ENCODE measurements around the gene FBLN5. TPM values are rescaled to one million over a fixed set of nuclear protein-coding genes. Genes with fewer than 3 reads are reported as not detected.

Gene FBLN5
- total RNA-seq, 1 experiment from 2014 or later = 1.0 TPM

- Histone ChIP-seq H2BK15ac (ENCODE audit: low read depth, low read length) (no peak overlapping the region), H2BK12ac (ENCODE audit: insufficient read length, low read depth, low read length) (no peak overlapping the region), H3K27ac (ENCODE audit: insufficient read length, low read depth, low read length) (no peak overlapping the region), H3K23me2 (ENCODE audit: insufficient read length, low read depth, low read length, poor library complexity, severe bottlenecking) (no peaks in the 10 kb centered on the region), H4K91ac (ENCODE audit: insufficient read length, low read depth, low read length) (no peak overlapping the region), H3K9me3 (ENCODE audit: control insufficient read depth, low read depth, low read length) (no peaks in the 10 kb centered on the region), H2AK5ac (ENCODE audit: insufficient read length, low read length) (no peak overlapping the region), H2BK5ac (ENCODE audit: insufficient read length, low read length) (no peak overlapping the region), H3K79me2 (ENCODE audit: insufficient read depth, low read length) (no peaks in the 10 kb centered on the region), H3K14ac (ENCODE audit: insufficient read depth, low read length) (no peak overlapping the region), H4K20me1 (ENCODE audit: control insufficient read depth, insufficient read depth, insufficient read length) (no peaks in the 10 kb centered on the region), H2BK120ac (ENCODE audit: low read depth, low read length, poor library complexity, severe bottlenecking) (no peak overlapping the region), H3T11ph (ENCODE audit: low read length) (no peak overlapping the region), H3K27me3 (ENCODE audit: insufficient read depth, low read length) (no peaks in the 10 kb centered on the region), H3K23ac (ENCODE audit: insufficient read length, low read depth, low read length) (no peak overlapping the region), H3K56ac (ENCODE audit: insufficient read length, low read depth, low read length) (no peak overlapping the region), H4K5ac (ENCODE audit: insufficient read length, low read depth, low read length) (no peak overlapping the region), H3K4me2 (ENCODE audit: insufficient read depth, insufficient read length, low read length) (no peak overlapping the region), H3K4ac (ENCODE audit: low read depth, low read length) (no peak overlapping the region), H2AFZ (ENCODE audit: low read length) (no peak overlapping the region), H3K79me1 (ENCODE audit: insufficient read depth, low read depth, low read length, poor library complexity, severe bottlenecking) (no peaks in the 10 kb centered on the region), H2BK20ac (ENCODE audit: low read depth, low read length, poor library complexity, severe bottlenecking) (no peak overlapping the region), H4K8ac (replicated peaks; ENCODE audit: insufficient read length, low read depth, low read length) (no peak overlapping the region), H3K9ac (ENCODE audit: extremely low read depth, insufficient read length, low read length) (no peak overlapping the region), H3K18ac (ENCODE audit: insufficient read length, low read depth, low read length) (no peak overlapping the region), H3K4me1 (ENCODE audit: insufficient read depth, low read length) (no peaks in the 10 kb centered on the region)
- DNase-seq = no peak
- peaks cover 0 to 1% of the 10 kb centered on the region in 2 experiments; a peak in 1 of 5 replicates for H3K9me3 Mint-ChIP-seq
- H3K4me3 Mint-ChIP-seq = no peak overlapping the region
- WGBS (ENCODE audit: extremely low coverage, insufficient read length, low lambda C conversion rate) = no CpG with 5 or more reads among the region's 5 CpGs
- H3K27me3 Mint-ChIP-seq (ENCODE audit: low read depth) = no peaks in the 10 kb centered on the region; the same call in 1 of the 2 replicates
- peaks cover 0 to 4% (median 0%) of the 10 kb centered on the region in 3 experiments; a peak in 2 of 7 replicates for H3K36me3 Mint-ChIP-seq (ENCODE audit: insufficient read depth in 1 of 3, low read depth in 3 of 3)
- TF ChIP-seq, protein P1, sequence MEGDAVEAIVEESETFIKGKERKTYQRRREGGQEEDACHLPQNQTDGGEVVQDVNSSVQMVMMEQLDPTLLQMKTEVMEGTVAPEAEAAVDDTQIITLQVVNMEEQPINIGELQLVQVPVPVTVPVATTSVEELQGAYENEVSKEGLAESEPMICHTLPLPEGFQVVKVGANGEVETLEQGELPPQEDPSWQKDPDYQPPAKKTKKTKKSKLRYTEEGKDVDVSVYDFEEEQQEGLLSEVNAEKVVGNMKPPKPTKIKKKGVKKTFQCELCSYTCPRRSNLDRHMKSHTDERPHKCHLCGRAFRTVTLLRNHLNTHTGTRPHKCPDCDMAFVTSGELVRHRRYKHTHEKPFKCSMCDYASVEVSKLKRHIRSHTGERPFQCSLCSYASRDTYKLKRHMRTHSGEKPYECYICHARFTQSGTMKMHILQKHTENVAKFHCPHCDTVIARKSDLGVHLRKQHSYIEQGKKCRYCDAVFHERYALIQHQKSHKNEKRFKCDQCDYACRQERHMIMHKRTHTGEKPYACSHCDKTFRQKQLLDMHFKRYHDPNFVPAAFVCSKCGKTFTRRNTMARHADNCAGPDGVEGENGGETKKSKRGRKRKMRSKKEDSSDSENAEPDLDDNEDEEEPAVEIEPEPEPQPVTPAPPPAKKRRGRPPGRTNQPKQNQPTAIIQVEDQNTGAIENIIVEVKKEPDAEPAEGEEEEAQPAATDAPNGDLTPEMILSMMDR (conservative IDR thresholded peaks at IDR 0.05) = no peak
- no peaks in the 10 kb centered on the region; a peak in 1 of 4 replicates for H3K4me1 Mint-ChIP-seq
- H3K27ac Mint-ChIP-seq = no peak overlapping the region
These were observed 29.2 kb downstream of the FBLN5 start for GRCh38 chr14:91918186-91918883.

Data from H9 (cell line).